ENCODE data around the gene CXorf65.

CXorf65 gene

GRCh38 chrX:71106427-71106826, at the start of gene CXorf65:
CXorf65 (minus strand) TSS chrX:71106740; CDS start chrX:71106556, 184 bp downstream.
- no peak for DNase-seq (ENCODE audit: low read depth)

GRCh38 chrX:71154641-71155040, 48.1 kb upstream of the CXorf65 start:
- no peak for DNase-seq (ENCODE audit: low read depth)

- DNase-seq (ENCODE audit: low read depth), result no peak
Measured at GRCh38 chrX:71154196-71154595, 47.7 kb upstream of the CXorf65 start.

- DNase-seq (ENCODE audit: low read depth), result no peak
Measured at GRCh38 chrX:71151366-71151765, 44.8 kb upstream of the CXorf65 start.

- no peak for DNase-seq (ENCODE audit: low read depth)
Measured at GRCh38 chrX:71148278-71148663, 41.7 kb upstream of the CXorf65 start.

- DNase-seq (ENCODE audit: low read depth), result no peak
Measured at GRCh38 chrX:71147496-71148277, 41.1 kb upstream of the CXorf65 start.

- no peak for DNase-seq (ENCODE audit: low read depth)
Measured at GRCh38 chrX:71144651-71145050, 38.1 kb upstream of the CXorf65 start, which contains the start of gene NLGN3. NLGN3 (plus strand) TSS chrX:71144841; CDS start chrX:71147750, 2,909 bp downstream.

GRCh38 chrX:71143508-71143907, 37.0 kb upstream of the CXorf65 start:
- no peak for DNase-seq (ENCODE audit: low read depth)

- DNase-seq (ENCODE audit: low read depth), result no peak
Measured at GRCh38 chrX:71140440-71140839, 33.9 kb upstream of the CXorf65 start.

- no peak for DNase-seq (ENCODE audit: low read depth)
Measured at GRCh38 chrX:71131510-71131909, 25.0 kb upstream of the CXorf65 start.

GRCh38 chrX:71128915-71129765, 22.6 kb upstream of the CXorf65 start:
- peak; percentile 62 for DNase-seq (ENCODE audit: low read depth)

- DNase-seq (ENCODE audit: low read depth), result no peak
Measured at GRCh38 chrX:71128166-71128833, 21.8 kb upstream of the CXorf65 start.

- no peak for DNase-seq (ENCODE audit: low read depth)
Measured at GRCh38 chrX:71118985-71119535, 12.5 kb upstream of the CXorf65 start.

- peak; percentile 65 for DNase-seq (ENCODE audit: low read depth)
Measured at GRCh38 chrX:71118032-71118984, 11.8 kb upstream of the CXorf65 start, which contains the start of gene MED12. MED12 (plus strand) TSS chrX:71118596; CDS start chrX:71118755, 159 bp downstream.

- no peak for DNase-seq (ENCODE audit: low read depth)
Measured at GRCh38 chrX:71117358-71117757, 10.8 kb upstream of the CXorf65 start.

- DNase-seq (ENCODE audit: low read depth), result no peak
Measured at GRCh38 chrX:71111921-71112431, 5.4 kb upstream of the CXorf65 start.

GRCh38 chrX:71111141-71111843, 4.8 kb upstream of the CXorf65 start, which contains the start of gene IL2RG:
IL2RG (minus strand) TSS chrX:71111577; CDS start chrX:71111539, 38 bp downstream.
- DNase-seq (ENCODE audit: low read depth), result peak; percentile 68

GRCh38 chrX:71109051-71109450, 2.5 kb upstream of the CXorf65 start:
- no peak for DNase-seq (ENCODE audit: low read depth)

- DNase-seq (ENCODE audit: low read depth), result no peak
Measured at GRCh38 chrX:71107762-71108360, 1.3 kb upstream of the CXorf65 start.

Measured in activated T-helper 9 cell treated with anti-CD3 and anti-CD28 coated beads, Interleukin-2, amount 50 U/mL, for 16 hours (primary cell).